DMS79 (cell line): ENCODE measurements around the gene ADAM23.

ENCODE experiments used
- DNase-seq: peaks from one replicate; lab custom pipeline; 2025; lab: John Stamatoyannopoulos, UW

The ADAM23 gene

GRCh38 chr2:206442474-206442832, 879 bp upstream of the ADAM23 start:
- no peak for DNase-seq

GRCh38 chr2:206443735-206444527, 599 bp downstream of the ADAM23 start:
- no peak for DNase-seq

- DNase-seq, result no peak
Measured at GRCh38 chr2:206445948-206446347, 2.6 kb downstream of the ADAM23 start.

- no peak for DNase-seq
Measured at GRCh38 chr2:206452242-206452641, 8.9 kb downstream of the ADAM23 start.

- DNase-seq, result no peak
Measured at GRCh38 chr2:206452750-206453149, 9.4 kb downstream of the ADAM23 start.

- DNase-seq, result no peak
Measured at GRCh38 chr2:206456078-206456754, 12.9 kb downstream of the ADAM23 start.

GRCh38 chr2:206457188-206457634, 13.9 kb downstream of the ADAM23 start:
- peak; percentile 44 for DNase-seq

GRCh38 chr2:206462240-206462854, 19.0 kb downstream of the ADAM23 start:
- no peak for DNase-seq

GRCh38 chr2:206463685-206464084, 20.4 kb downstream of the ADAM23 start:
- no peak for DNase-seq

GRCh38 chr2:206464597-206464996, 21.3 kb downstream of the ADAM23 start:
- DNase-seq, result no peak

GRCh38 chr2:206471524-206472062, 28.3 kb downstream of the ADAM23 start:
- DNase-seq, result no peak

- DNase-seq, result no peak
Measured at GRCh38 chr2:206472094-206472493, 28.8 kb downstream of the ADAM23 start.

- no peak for DNase-seq
Measured at GRCh38 chr2:206474099-206474498, 30.8 kb downstream of the ADAM23 start.

GRCh38 chr2:206477296-206477695, 34.0 kb downstream of the ADAM23 start:
- peak; percentile 17 for DNase-seq

GRCh38 chr2:206478340-206478739, 35.0 kb downstream of the ADAM23 start:
- DNase-seq, result no peak

- DNase-seq, result no peak
Measured at GRCh38 chr2:206480161-206480560, 36.8 kb downstream of the ADAM23 start.

- DNase-seq, result no peak
Measured at GRCh38 chr2:206480620-206481019, 37.3 kb downstream of the ADAM23 start.

- no peak for DNase-seq
Measured at GRCh38 chr2:206481056-206481455, 37.7 kb downstream of the ADAM23 start.

- no peak for DNase-seq
Measured at GRCh38 chr2:206482123-206482522, 38.8 kb downstream of the ADAM23 start.

- DNase-seq, result no peak
Measured at GRCh38 chr2:206482633-206483032, 39.3 kb downstream of the ADAM23 start.

- DNase-seq, result no peak
Measured at GRCh38 chr2:206488053-206488452, 44.7 kb downstream of the ADAM23 start.

GRCh38 chr2:206488623-206489022, 45.3 kb downstream of the ADAM23 start:
- DNase-seq, result no peak

- DNase-seq, result no peak
Measured at GRCh38 chr2:206494061-206494460, 50.7 kb downstream of the ADAM23 start.
